RCC 7860 (cell line): ENCODE results near the gene SLITRK4.

Source experiments
- DNase-seq: peaks from one replicate; pipeline ENCODE4 v3.0.0-alpha.2; 2015; ENCODE audit warnings: low spot score
- FAIRE-seq: peaks from 2 replicates; lab custom pipeline; 2012; peaks lifted over from hg19 to GRCh38; lab: Jason Lieb, UNC

SLITRK4 gene

GRCh38 chrX:143635915-143636314 lies at the start of gene SLITRK4:
Gene SLITRK4, minus strand, starts transcription at chrX:143636101. Its CDS starts 4,993 bp downstream, at chrX:143631108.
- no peak for DNase-seq
- FAIRE-seq: no peak

GRCh38 chrX:143683486-143683885 lies 47.6 kb upstream of the SLITRK4 start:
- FAIRE-seq (no peak), DNase-seq (no peak)

GRCh38 chrX:143674926-143675325 lies 39.0 kb upstream of the SLITRK4 start:
- FAIRE-seq: no peak
- no peak for DNase-seq

- peak; percentile 60 for FAIRE-seq
- peak; percentile 20 for DNase-seq
Measured at GRCh38 chrX:143669395-143669794, 33.5 kb upstream of the SLITRK4 start.

- DNase-seq (peak; percentile 17), FAIRE-seq (peak; percentile 84)
Measured at GRCh38 chrX:143664302-143664701, 28.4 kb upstream of the SLITRK4 start.

- DNase-seq (no peak), FAIRE-seq (no peak)
Measured at GRCh38 chrX:143663755-143664154, 27.9 kb upstream of the SLITRK4 start.

- FAIRE-seq (no peak), DNase-seq (no peak)
Measured at GRCh38 chrX:143661286-143661685, 25.4 kb upstream of the SLITRK4 start.

- DNase-seq (peak; percentile 18), FAIRE-seq (no peak)
Measured at GRCh38 chrX:143648705-143649104, 12.8 kb upstream of the SLITRK4 start.

- FAIRE-seq: peak; percentile 86
- DNase-seq: peak; percentile 6
Measured at GRCh38 chrX:143642426-143642825, 6.5 kb upstream of the SLITRK4 start.

- DNase-seq: no peak
- peak; percentile 90 for FAIRE-seq
Measured at GRCh38 chrX:143636831-143637230, 930 bp upstream of the SLITRK4 start.

- FAIRE-seq (no peak), DNase-seq (no peak)
Measured at GRCh38 chrX:143634663-143635455, 1.0 kb downstream of the SLITRK4 start.

- DNase-seq: no peak
- no peak for FAIRE-seq
Measured at GRCh38 chrX:143634309-143634662, 1.6 kb downstream of the SLITRK4 start.

GRCh38 chrX:143633461-143634308 lies 2.2 kb downstream of the SLITRK4 start:
- FAIRE-seq (peak; percentile 20), DNase-seq (peak; percentile 7)

GRCh38 chrX:143632625-143633410 lies 3.1 kb downstream of the SLITRK4 start:
- FAIRE-seq (peak; percentile 12), DNase-seq (no peak)

GRCh38 chrX:143623657-143624056 lies 12.2 kb downstream of the SLITRK4 start:
- no peak for FAIRE-seq
- DNase-seq: no peak

- FAIRE-seq (no peak), DNase-seq (no peak)
Measured at GRCh38 chrX:143621276-143621675, 14.6 kb downstream of the SLITRK4 start.

GRCh38 chrX:143615851-143616250 lies 20.1 kb downstream of the SLITRK4 start:
- FAIRE-seq: no peak
- no peak for DNase-seq

- FAIRE-seq (no peak), DNase-seq (no peak)
Measured at GRCh38 chrX:143601809-143602208, 34.1 kb downstream of the SLITRK4 start.

GRCh38 chrX:143581240-143581639 lies 54.7 kb downstream of the SLITRK4 start:
- no peak for DNase-seq
- no peak for FAIRE-seq

- DNase-seq: peak; percentile 10
- no peak for FAIRE-seq
Measured at GRCh38 chrX:143580266-143580665, 55.6 kb downstream of the SLITRK4 start.
